Stimulated activated CD8-positive, alpha-beta memory T cell treated with anti-CD3 and anti-CD28 coated beads, Interleukin-12 subunit alpha, Interleukin-12 subunit beta, amount 100 ng/mL, for 1 hour (primary cell): ENCODE results near the gene OR10H4.
"Not testable (repeated sequence)": the region's sequence is repeated elsewhere in the genome, so short reads cannot be mapped to it uniquely, and the experiment has no call there.

Experiments
- DNase-seq: peaks from one replicate; pipeline ENCODE4 v3.0.0-alpha.2; 2020; ENCODE audit warnings: low read depth

The OR10H4 gene

GRCh38 chr19:15944401-15944800 lies 4.4 kb upstream of the OR10H4 start:
- no peak for DNase-seq

GRCh38 chr19:15945301-15945700 lies 3.5 kb upstream of the OR10H4 start:
- DNase-seq, result no peak

- no peak for DNase-seq
Observed at GRCh38 chr19:15954820-15955219, 6.0 kb downstream of the OR10H4 start.

GRCh38 chr19:15962319-15962718 lies 13.5 kb downstream of the OR10H4 start:
- DNase-seq, result no peak

- no peak for DNase-seq
Observed at GRCh38 chr19:15964231-15964630, 15.4 kb downstream of the OR10H4 start.

GRCh38 chr19:15971224-15971780 lies 22.5 kb downstream of the OR10H4 start:
- DNase-seq, result no peak

- not testable (repeated sequence) for DNase-seq
Observed at GRCh38 chr19:15972043-15972442, 23.2 kb downstream of the OR10H4 start.

GRCh38 chr19:15974856-15975255 lies 26.0 kb downstream of the OR10H4 start:
- DNase-seq, result no peak

GRCh38 chr19:15976836-15977689 lies 28.3 kb downstream of the OR10H4 start:
- no peak for DNase-seq

- no peak for DNase-seq
Observed at GRCh38 chr19:15977690-15978089, 28.9 kb downstream of the OR10H4 start.

GRCh38 chr19:15979293-15979692 lies 30.5 kb downstream of the OR10H4 start:
- DNase-seq, result no peak

GRCh38 chr19:15985831-15986230 lies 37.0 kb downstream of the OR10H4 start:
- DNase-seq, result not testable (repeated sequence)

GRCh38 chr19:15986701-15987100 lies 37.9 kb downstream of the OR10H4 start:
- DNase-seq, result no peak

- no peak for DNase-seq
Observed at GRCh38 chr19:15989889-15990288, 41.1 kb downstream of the OR10H4 start.

GRCh38 chr19:15991602-15992001 lies 42.8 kb downstream of the OR10H4 start:
- DNase-seq, result no peak

GRCh38 chr19:15992014-15992413 lies 43.2 kb downstream of the OR10H4 start:
- DNase-seq, result no peak

- no peak for DNase-seq
Observed at GRCh38 chr19:15995536-15995935, 46.7 kb downstream of the OR10H4 start.

GRCh38 chr19:15998166-15998565 lies 49.4 kb downstream of the OR10H4 start:
- DNase-seq, result no peak
